ENCODE measurements around the gene UBC.

Gene UBC

GRCh38 chr12:124952801-124953200, 38.4 kb upstream of the UBC start:
- in situ Hi-C loops (cut with MboI; ENCODE audit: low sequenced_read_pairs, unreplicated experiment): no loop called here
- DNase-seq (ENCODE audit: low spot score): no peak
- TF ChIP-seq CTCF (IDR thresholded peaks at IDR 0.05; ENCODE audit: borderline replicate concordance, control extremely low read depth, extremely low read depth, insufficient read depth, missing control alignments): no peak

- in situ Hi-C loops (cut with MboI; ENCODE audit: low sequenced_read_pairs, unreplicated experiment): no loop called here
- no peak for DNase-seq (ENCODE audit: low spot score)
- no peak for TF ChIP-seq CTCF (IDR thresholded peaks at IDR 0.05; ENCODE audit: borderline replicate concordance, control extremely low read depth, extremely low read depth, insufficient read depth, missing control alignments)
These were observed 37.8 kb upstream of the UBC start for GRCh38 chr12:124952295-124952694.

- no peak for DNase-seq (ENCODE audit: low spot score)
- no peak for TF ChIP-seq CTCF (IDR thresholded peaks at IDR 0.05; ENCODE audit: borderline replicate concordance, control extremely low read depth, extremely low read depth, insufficient read depth, missing control alignments)
- in situ Hi-C loops (cut with MboI; ENCODE audit: low sequenced_read_pairs, unreplicated experiment): no loop called here
These were observed 35.6 kb upstream of the UBC start for GRCh38 chr12:124949779-124950728.

GRCh38 chr12:124949066-124949465, 34.6 kb upstream of the UBC start:
- TF ChIP-seq CTCF (IDR thresholded peaks at IDR 0.05; ENCODE audit: borderline replicate concordance, control extremely low read depth, extremely low read depth, insufficient read depth, missing control alignments): no peak
- in situ Hi-C loops (cut with MboI; ENCODE audit: low sequenced_read_pairs, unreplicated experiment): no loop called here
- no peak for DNase-seq (ENCODE audit: low spot score)

- no peak for DNase-seq (ENCODE audit: low spot score)
- TF ChIP-seq CTCF (IDR thresholded peaks at IDR 0.05; ENCODE audit: borderline replicate concordance, control extremely low read depth, extremely low read depth, insufficient read depth, missing control alignments): no peak
- in situ Hi-C loops (cut with MboI; ENCODE audit: low sequenced_read_pairs, unreplicated experiment): no loop called here
These were observed 33.3 kb upstream of the UBC start for GRCh38 chr12:124947561-124948398.

GRCh38 chr12:124947013-124947412, 32.6 kb upstream of the UBC start:
- in situ Hi-C loops (cut with MboI; ENCODE audit: low sequenced_read_pairs, unreplicated experiment): no loop called here
- no peak for DNase-seq (ENCODE audit: low spot score)
- no peak for TF ChIP-seq CTCF (IDR thresholded peaks at IDR 0.05; ENCODE audit: borderline replicate concordance, control extremely low read depth, extremely low read depth, insufficient read depth, missing control alignments)
